Stimulated activated naive CD4-positive, alpha-beta T cell treated with Interleukin-2 at 50 U/mL for 16 hours (primary cell): Measurements from ENCODE around the gene BORCS5.

Experiments used
- DNase-seq: peaks from one replicate; lab custom pipeline; 2025; lab: John Stamatoyannopoulos, UW

Gene BORCS5

DNA sequence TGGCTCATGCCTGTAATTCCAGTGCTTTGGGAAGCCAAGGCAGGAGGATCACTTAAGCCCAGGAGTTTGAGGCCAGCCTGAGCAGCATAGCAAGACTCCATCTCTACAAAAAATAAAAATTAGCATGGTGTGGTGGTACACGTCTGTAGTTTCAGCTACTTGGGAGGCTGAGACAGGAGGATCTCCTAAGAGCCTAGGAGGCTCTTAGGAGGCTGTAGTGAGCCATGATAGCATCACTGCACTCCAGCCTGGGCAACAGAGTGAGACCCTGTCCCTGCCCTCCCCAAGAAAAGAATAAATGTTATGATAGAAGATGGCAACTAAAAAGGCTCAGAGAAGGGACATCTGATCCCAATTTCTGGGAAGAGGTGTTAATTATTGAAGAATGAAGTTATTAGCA is 3.6 kb upstream of the BORCS5 start:
- DNase-seq: no peak

GRCh38 chr12:12353807-12354206 is 3.1 kb upstream of the BORCS5 start:
- no peak for DNase-seq

GRCh38 chr12:12356467-12356895 is 397 bp upstream of the BORCS5 start:
- DNase-seq: no peak

- DNase-seq: no peak
Measured at GRCh38 chr12:12357719-12358461, 1.0 kb downstream of the BORCS5 start.

DNA sequence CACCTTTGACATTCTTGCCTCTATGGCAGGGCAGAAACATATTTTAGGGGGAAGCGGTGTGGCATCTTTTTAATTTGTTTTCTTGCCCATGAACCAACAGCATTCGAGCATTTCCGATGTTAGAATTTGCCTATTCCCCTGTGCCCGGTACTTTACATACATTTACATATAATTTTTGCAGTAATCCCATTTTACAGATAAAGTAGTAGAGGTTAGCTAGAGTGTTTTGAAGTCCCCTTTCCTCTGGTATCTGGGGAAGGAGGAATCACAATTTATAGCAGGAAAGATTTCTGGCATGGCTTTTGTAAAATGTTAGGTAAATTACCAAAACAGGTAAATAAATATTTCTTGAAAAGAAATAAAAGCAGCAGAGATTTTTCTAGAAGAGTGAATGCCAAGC is 1.6 kb downstream of the BORCS5 start:
- DNase-seq: no peak

- DNase-seq: no peak
Measured at GRCh38 chr12:12364787-12365445, 8.0 kb downstream of the BORCS5 start.

GRCh38 chr12:12365446-12365802 is 8.5 kb downstream of the BORCS5 start:
- no peak for DNase-seq

- DNase-seq: no peak
Measured at GRCh38 chr12:12365931-12366431, 9.1 kb downstream of the BORCS5 start.

- no peak for DNase-seq
Measured at GRCh38 chr12:12366701-12367481, 10.0 kb downstream of the BORCS5 start.

GRCh38 chr12:12367482-12367998 is 10.7 kb downstream of the BORCS5 start:
- no peak for DNase-seq

DNA sequence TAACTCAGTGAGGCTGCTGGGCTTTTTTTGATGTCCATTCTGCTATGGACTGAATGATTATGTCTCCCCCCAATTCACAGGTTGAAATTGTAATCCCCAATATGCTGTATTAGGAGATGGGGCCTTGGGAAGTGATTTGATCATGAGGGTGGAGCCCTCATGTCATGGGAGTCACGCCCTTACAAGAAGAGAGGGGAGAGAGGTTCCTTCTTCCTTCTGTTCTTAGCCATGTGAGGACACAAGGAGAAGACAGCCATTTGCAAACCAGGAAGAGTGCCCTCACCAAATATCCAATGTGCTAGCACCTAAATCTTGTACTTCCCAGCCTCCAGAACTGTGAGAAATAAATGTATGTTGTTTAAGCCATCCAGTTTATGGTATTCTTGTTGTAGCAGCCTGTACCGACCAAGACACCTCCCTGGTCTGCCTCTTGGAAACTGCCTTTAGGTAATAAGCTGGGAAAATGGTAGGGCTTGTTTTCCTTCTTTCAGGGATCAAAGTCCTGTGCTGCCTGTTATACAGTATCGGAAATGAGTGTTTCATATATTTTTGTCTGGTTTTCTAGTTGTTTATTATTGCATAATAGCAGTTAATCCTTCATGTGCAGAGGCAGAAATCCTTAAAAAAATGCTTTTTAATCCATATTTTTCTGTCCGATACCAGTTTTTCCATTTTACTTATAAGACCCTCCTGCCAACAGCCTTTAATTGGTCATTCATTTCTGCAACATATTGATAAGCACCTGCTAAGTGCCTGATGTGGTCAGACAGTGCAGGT is 16.3 kb downstream of the BORCS5 start:
- DNase-seq: no peak

- no peak for DNase-seq
Measured at GRCh38 chr12:12376646-12377448, 20.0 kb downstream of the BORCS5 start.

DNA sequence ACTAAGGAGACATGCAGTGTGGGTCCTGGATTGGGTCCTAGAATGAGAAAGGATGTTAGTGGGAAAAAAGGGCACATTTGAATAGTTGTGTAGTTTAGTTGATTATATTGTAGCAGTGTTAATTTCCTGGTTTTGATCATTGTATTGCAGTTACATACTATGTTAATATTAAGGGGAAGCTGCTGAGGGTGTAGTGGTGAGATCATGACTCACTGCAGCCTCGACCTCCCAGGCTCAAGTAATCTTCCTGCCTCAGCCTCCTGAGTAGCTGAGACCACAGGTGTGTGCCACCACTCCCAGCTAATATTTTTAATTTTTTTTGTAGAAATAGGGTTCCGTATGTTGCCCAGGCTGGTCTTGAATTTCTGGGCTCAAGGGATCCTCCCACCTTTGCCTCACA is 21.7 kb downstream of the BORCS5 start:
- no peak for DNase-seq

DNA sequence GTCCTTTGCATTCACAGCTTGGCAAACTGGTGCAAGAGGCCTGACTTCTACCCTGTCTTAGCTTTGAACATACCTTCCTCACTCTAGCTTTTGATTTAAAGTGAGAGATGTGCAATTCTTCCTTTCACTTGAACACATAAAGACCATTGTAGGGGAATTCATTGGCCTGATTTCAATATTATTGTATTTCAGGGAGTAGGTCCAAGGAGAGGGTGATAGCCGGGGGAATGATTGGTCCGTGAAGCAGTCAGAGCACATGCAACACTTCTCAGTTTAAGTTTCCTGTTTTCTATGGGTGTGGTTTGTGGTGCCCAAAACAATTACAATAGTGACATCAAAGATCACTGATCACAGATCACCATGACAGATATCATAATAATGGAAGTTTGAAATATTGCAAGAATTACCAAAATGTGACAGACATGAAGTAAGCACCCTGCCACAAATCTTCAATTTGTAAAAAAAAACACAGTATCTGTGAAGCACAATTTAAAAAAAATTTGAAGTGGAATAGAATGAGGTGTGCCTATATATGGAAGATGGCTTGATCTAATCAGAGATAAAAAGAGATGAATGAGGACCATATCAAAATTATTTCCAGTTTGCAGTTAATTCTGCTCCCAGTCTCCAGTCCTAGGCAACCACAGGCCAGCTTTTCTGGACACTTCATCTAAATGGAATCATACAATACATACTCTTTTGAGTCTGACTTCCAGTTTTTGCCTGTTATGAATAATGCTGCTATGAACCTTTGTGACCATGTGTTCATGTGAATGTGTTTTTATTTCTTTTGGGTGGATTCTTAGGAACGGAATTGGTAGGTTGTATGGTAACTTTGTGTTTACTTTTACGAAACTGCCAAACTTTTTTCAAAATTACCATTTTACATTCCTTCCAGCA is 23.2 kb downstream of the BORCS5 start:
- peak; percentile 17 for DNase-seq

DNA sequence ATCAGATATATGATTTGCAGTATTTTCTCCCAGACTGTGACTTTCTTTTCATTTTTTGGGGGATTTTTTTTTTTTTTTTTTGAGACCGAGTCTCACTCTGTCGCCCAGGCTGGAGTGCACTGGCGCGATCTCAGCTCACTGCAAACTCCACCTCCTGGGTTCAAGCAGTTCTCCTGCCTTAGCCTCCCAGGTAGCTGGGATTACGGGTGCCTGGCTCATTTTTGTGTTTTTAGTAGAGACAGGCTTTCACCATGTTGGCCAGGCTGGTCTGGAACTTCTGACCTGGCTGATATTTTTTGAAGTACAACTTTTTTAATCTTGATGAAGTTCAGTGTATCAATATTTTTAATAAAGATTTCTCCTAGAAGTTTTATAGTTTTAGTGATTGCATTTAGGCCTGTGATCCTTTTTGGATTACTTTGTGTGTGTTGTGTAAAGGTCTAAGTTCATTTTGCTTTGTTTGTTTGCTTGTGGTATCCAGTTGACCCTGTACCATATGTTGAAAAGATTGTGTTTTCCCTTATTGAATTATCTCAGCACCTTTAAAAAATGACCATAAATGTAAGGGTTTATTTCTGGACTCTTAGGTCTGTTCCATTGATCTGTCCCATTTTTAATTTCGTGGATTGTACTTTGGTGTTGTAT is 24.2 kb downstream of the BORCS5 start:
- DNase-seq: no peak

- DNase-seq: no peak
Measured at GRCh38 chr12:12381982-12382381, 25.1 kb downstream of the BORCS5 start.

DNA sequence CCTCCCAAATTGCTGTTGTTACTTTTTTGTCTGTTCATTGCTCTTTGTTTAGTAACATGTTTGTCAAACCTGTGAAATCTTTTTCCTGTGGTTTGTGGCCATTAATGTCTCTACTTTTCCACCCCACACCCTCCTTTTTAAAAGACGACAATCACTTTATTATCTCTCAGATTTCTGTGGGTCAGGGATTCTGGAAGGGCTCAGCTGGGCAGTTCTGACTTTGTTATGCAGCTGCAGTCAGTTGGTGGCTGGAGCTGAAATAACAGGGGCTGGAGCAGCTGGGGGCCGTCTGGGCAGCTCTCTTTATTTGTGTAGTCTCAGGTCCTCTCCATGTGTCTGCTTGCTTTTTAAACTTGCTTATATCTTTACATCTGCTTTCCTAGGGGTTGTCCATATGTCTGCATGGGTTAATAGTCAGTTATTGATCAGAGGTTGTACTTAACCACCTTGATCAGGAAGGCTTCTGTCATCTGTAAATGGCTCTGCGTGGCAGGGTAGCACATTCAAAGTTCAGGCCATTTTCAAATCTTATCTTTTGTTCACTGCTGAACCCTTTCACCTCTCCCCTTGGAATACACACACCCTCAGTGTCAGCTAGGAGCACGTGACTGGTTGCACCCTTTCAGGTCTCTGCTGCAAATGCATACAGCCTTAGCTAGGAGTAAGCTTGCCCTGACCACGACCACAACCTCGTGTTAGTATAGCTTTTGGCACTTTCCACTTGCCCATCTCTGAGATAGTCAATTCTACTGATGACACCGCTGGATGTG is 27.9 kb downstream of the BORCS5 start:
- DNase-seq: peak; percentile 23

- DNase-seq: no peak
Measured at GRCh38 chr12:12387501-12387900, 30.6 kb downstream of the BORCS5 start.

DNA sequence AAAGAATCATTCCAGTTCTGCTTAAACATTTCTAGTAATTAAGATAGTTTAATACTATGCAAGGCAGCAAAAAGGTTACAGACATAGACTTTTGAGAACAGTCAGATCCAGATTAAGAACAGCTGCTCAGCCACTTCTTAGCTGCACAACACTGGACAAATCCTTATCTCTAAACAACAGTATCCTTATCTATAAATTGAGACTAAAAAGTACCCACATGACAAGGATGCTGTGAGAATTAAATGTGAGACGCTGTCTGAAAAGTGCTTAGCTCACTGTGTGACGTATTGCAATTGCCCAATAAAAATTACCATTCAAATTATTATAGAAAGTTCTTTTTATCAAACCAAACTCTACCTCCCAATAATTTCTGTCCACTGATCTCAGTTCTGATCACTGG is 35.5 kb downstream of the BORCS5 start:
- DNase-seq: no peak
